Measurements from ENCODE around the gene SLC25A12. TPM values are rescaled to one million over a fixed set of nuclear protein-coding genes. Genes with fewer than 3 reads are reported as not detected.

The SLC25A12 gene
- total RNA-seq, 1 experiment from 2014 or later, result 28.8 TPM

DNA sequence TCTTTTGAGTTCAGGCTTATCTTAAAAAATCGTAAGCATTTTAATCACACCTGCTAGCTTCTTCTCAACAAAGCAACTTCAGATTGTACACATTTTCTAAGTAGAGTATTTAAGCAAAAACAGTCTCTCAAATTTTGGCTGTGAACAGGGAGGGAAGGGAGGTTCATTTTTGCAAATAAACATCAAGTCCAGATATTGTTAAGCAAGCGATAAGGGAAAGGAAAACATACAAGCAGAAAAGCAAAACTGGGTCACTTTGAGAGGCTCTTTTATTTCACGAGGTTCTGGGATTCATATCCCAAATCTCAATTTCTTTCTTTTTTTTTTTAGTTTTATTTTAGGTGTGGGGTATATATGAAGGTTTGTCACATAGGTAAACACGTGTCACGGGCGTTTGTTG is 79.9 kb downstream of the SLC25A12 start:
- DNase-seq, result no peak
- Histone ChIP-seq H2AFZ (no peak overlapping the region), H3K79me2 (ENCODE audit: low read depth) (no peaks in the 10 kb centered on the region), H3K36me3 (ENCODE audit: low read depth) (peaks cover 14% of the 10 kb centered on the region; the same call in 1 of the 2 replicates), H3K4me1 (replicated peaks; ENCODE audit: insufficient read depth) (no peaks in the 10 kb centered on the region), H3K9me3 (ENCODE audit: insufficient read depth, low read depth) (no peaks in the 10 kb centered on the region), H3K4me3 (no peak overlapping the region), H3K27me3 (ENCODE audit: insufficient read depth, low read depth) (no peaks in the 10 kb centered on the region), H3F3A (ENCODE audit: insufficient read depth, low read depth) (0 out of 2 replicates have a peak, but pooled peaks cover 5% of the 10 kb centered on the region), H3K4me2 (no peak overlapping the region), H4K20me1 (ENCODE audit: insufficient read depth) (0 out of 2 replicates have a peak, but pooled peaks cover 6% of the 10 kb centered on the region), H3K9me2 (ENCODE audit: insufficient read depth) (no peaks in the 10 kb centered on the region), H3K27ac (no peak overlapping the region)
- TF ChIP-seq, protein P1, sequence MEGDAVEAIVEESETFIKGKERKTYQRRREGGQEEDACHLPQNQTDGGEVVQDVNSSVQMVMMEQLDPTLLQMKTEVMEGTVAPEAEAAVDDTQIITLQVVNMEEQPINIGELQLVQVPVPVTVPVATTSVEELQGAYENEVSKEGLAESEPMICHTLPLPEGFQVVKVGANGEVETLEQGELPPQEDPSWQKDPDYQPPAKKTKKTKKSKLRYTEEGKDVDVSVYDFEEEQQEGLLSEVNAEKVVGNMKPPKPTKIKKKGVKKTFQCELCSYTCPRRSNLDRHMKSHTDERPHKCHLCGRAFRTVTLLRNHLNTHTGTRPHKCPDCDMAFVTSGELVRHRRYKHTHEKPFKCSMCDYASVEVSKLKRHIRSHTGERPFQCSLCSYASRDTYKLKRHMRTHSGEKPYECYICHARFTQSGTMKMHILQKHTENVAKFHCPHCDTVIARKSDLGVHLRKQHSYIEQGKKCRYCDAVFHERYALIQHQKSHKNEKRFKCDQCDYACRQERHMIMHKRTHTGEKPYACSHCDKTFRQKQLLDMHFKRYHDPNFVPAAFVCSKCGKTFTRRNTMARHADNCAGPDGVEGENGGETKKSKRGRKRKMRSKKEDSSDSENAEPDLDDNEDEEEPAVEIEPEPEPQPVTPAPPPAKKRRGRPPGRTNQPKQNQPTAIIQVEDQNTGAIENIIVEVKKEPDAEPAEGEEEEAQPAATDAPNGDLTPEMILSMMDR (conservative IDR thresholded peaks at IDR 0.05), result no peak
- TF ChIP-seq EZH2 (IDR thresholded peaks at IDR 0.05; ENCODE audit: low read depth), result no peak
- BruUV-seq (replicated peaks), result no TSS peak
- POLR2A ChIA-PET (ENCODE audit: unreplicated experiment), result interaction anchor here (0.7 kb wide), 1 partner anchor 11 kb away, joined by 14 read pairs; no protein-coding TSS in a partner anchor
- intact Hi-C loops (cut with micrococcal nuclease; ENCODE audit: unreplicated experiment), result loop anchor here (5.0 kb wide), 4 partner anchors 108 to 668 kb away; partner anchors contain the start of gene HAT1
- CTCF ChIA-PET, result no interaction called here

- no peak for TF ChIP-seq EZH2 (IDR thresholded peaks at IDR 0.05; ENCODE audit: low read depth)
- TF ChIP-seq, protein P1 (conservative IDR thresholded peaks at IDR 0.05), result peak; percentile 53; the same call in 1 of the 2 replicates
- POLR2A ChIA-PET (ENCODE audit: unreplicated experiment), result interaction anchor here (0.6 kb wide), 1 partner anchor 666 kb away, joined by 4 read pairs; no protein-coding TSS in a partner anchor
- Histone ChIP-seq H3K9me3 (ENCODE audit: insufficient read depth, low read depth) (no peaks in the 10 kb centered on the region), H3K4me1 (replicated peaks; ENCODE audit: insufficient read depth) (no peaks in the 10 kb centered on the region), H4K20me1 (ENCODE audit: insufficient read depth) (0 out of 2 replicates have a peak, but pooled peaks cover 6% of the 10 kb centered on the region), H3F3A (ENCODE audit: insufficient read depth, low read depth) (0 out of 2 replicates have a peak, but pooled peaks cover 5% of the 10 kb centered on the region), H2AFZ (no peak overlapping the region), H3K9me2 (ENCODE audit: insufficient read depth) (no peaks in the 10 kb centered on the region), H3K4me3 (no peak overlapping the region), H3K36me3 (ENCODE audit: low read depth) (peaks cover 15% of the 10 kb centered on the region; the same call in 1 of the 2 replicates), H3K27me3 (ENCODE audit: insufficient read depth, low read depth) (no peaks in the 10 kb centered on the region), H3K79me2 (ENCODE audit: low read depth) (no peaks in the 10 kb centered on the region), H3K27ac (no peak overlapping the region), H3K4me2 (no peak overlapping the region)
- DNase-seq, result no peak
- CTCF ChIA-PET, result interaction anchor here (1.4 kb wide), 1 partner anchor 314 kb away, joined by 6 read pairs; no protein-coding TSS in a partner anchor
- no TSS peak for BruUV-seq (replicated peaks)
- intact Hi-C loops (cut with micrococcal nuclease; ENCODE audit: unreplicated experiment), result loop anchor here (5.0 kb wide), 4 partner anchors 109 to 669 kb away; partner anchors contain the start of gene HAT1
Observed at GRCh38 chr2:171813729-171814128, 80.3 kb downstream of the SLC25A12 start.

- no peaks in the 10 kb centered on the region for H3K9me2 ChIP-seq (ENCODE audit: insufficient read depth)
- H3F3A ChIP-seq (ENCODE audit: insufficient read depth, low read depth), result 0 out of 2 replicates have a peak, but pooled peaks cover 5% of the 10 kb centered on the region
- intact Hi-C loops (cut with micrococcal nuclease; ENCODE audit: unreplicated experiment), result loop anchor here (5.0 kb wide), 4 partner anchors 109 to 669 kb away; partner anchors contain the start of gene HAT1
- no peaks in the 10 kb centered on the region for H3K9me3 ChIP-seq (ENCODE audit: insufficient read depth, low read depth)
- no peak overlapping the region for H3K4me2 ChIP-seq
- peaks cover 15% of the 10 kb centered on the region; the same call in 1 of the 2 replicates for H3K36me3 ChIP-seq (ENCODE audit: low read depth)
- BruUV-seq (replicated peaks), result no TSS peak
- H2AFZ ChIP-seq, result no peak overlapping the region
- TF ChIP-seq, protein P1 (conservative IDR thresholded peaks at IDR 0.05), result no peak
- no peak for TF ChIP-seq EZH2 (IDR thresholded peaks at IDR 0.05; ENCODE audit: low read depth)
- ChIA-PET POLR2A (ENCODE audit: unreplicated experiment) (interaction anchor here (0.6 kb wide), 1 partner anchor 667 kb away, joined by 4 read pairs; no protein-coding TSS in a partner anchor), CTCF (interaction anchor here (0.6 to 1.6 kb wide), 3 partner anchors 290 to 314 kb away, joined by 5 to 8 read pairs (median 6); partner anchors contain the start of gene DLX2)
- H3K79me2 ChIP-seq (ENCODE audit: low read depth), result no peaks in the 10 kb centered on the region
- no peak for DNase-seq
- H3K4me3 ChIP-seq, result no peak overlapping the region
- H3K4me1 ChIP-seq (replicated peaks; ENCODE audit: insufficient read depth), result peaks cover 4% of the 10 kb centered on the region
- no peaks in the 10 kb centered on the region for H3K27me3 ChIP-seq (ENCODE audit: insufficient read depth, low read depth)
- no peak overlapping the region for H3K27ac ChIP-seq
- 0 out of 2 replicates have a peak, but pooled peaks cover 6% of the 10 kb centered on the region for H4K20me1 ChIP-seq (ENCODE audit: insufficient read depth)
Observed at GRCh38 chr2:171813126-171813525, 80.9 kb downstream of the SLC25A12 start.

Data from PC-9 (cell line).